ENCODE data around the gene IL17RC.
A peak's percentile ranks its signal among the peaks of the same experiment; 100 is the strongest.

The IL17RC gene

GRCh38 chr3:9949626-9950025, 32.7 kb downstream of the IL17RC start:
- no peak overlapping the region for H3K9ac ChIP-seq (ENCODE audit: low read length)

GRCh38 chr3:9951126-9951525, 34.2 kb downstream of the IL17RC start:
- H3K79me2 ChIP-seq (ENCODE audit: low read length) = no peaks in the 10 kb centered on the region
- H2AFZ ChIP-seq (ENCODE audit: low read length) = 0 out of 2 replicates have a peak overlapping the region, but pooled peaks have one; percentile 90
- H3K4me3 ChIP-seq (ENCODE audit: low read length) = no peak overlapping the region
- H3F3A ChIP-seq (ENCODE audit: insufficient read depth, low read length) = no peaks in the 10 kb centered on the region
- no peaks in the 10 kb centered on the region for H3K36me3 ChIP-seq (replicated peaks; ENCODE audit: insufficient read depth, low read length)
- H3K9ac ChIP-seq (ENCODE audit: low read length) = no peak overlapping the region
- H3K4me1 ChIP-seq (ENCODE audit: low read length) = 0 out of 2 replicates have a peak, but pooled peaks cover 5% of the 10 kb centered on the region
- no peak for DNase-seq
- no peaks in the 10 kb centered on the region for H3K27me3 ChIP-seq (replicated peaks; ENCODE audit: insufficient read depth, low read length)
- H3K9me3 ChIP-seq (replicated peaks; ENCODE audit: insufficient read depth, low read length) = no peaks in the 10 kb centered on the region
- no peaks in the 10 kb centered on the region for H4K20me1 ChIP-seq (ENCODE audit: insufficient read depth, low read length)
- no peak for TF ChIP-seq EZH2phosphoT487 (IDR thresholded peaks at IDR 0.05; ENCODE audit: low read length)
- TF ChIP-seq, protein P1, sequence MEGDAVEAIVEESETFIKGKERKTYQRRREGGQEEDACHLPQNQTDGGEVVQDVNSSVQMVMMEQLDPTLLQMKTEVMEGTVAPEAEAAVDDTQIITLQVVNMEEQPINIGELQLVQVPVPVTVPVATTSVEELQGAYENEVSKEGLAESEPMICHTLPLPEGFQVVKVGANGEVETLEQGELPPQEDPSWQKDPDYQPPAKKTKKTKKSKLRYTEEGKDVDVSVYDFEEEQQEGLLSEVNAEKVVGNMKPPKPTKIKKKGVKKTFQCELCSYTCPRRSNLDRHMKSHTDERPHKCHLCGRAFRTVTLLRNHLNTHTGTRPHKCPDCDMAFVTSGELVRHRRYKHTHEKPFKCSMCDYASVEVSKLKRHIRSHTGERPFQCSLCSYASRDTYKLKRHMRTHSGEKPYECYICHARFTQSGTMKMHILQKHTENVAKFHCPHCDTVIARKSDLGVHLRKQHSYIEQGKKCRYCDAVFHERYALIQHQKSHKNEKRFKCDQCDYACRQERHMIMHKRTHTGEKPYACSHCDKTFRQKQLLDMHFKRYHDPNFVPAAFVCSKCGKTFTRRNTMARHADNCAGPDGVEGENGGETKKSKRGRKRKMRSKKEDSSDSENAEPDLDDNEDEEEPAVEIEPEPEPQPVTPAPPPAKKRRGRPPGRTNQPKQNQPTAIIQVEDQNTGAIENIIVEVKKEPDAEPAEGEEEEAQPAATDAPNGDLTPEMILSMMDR (IDR thresholded peaks at IDR 0.05; ENCODE audit: low read length) = no peak
- peak overlapping the region; percentile 99; the same call in 1 of the 2 replicates for H3K4me2 ChIP-seq (ENCODE audit: low read depth, low read length)
- H3K9me2 ChIP-seq (replicated peaks; ENCODE audit: insufficient read depth, low read length) = no peaks in the 10 kb centered on the region
- no peak overlapping the region for H3K27ac ChIP-seq (ENCODE audit: low read length)

More at GRCh38 chr3:9949626-9950025, 32.7 kb downstream of the IL17RC start:
- no peaks in the 10 kb centered on the region for H3K9me3 ChIP-seq (replicated peaks; ENCODE audit: insufficient read depth, low read length)
- no peaks in the 10 kb centered on the region for H3F3A ChIP-seq (ENCODE audit: insufficient read depth, low read length)
- no peaks in the 10 kb centered on the region for H3K79me2 ChIP-seq (ENCODE audit: low read length)
- H3K4me1 ChIP-seq (ENCODE audit: low read length) = 0 out of 2 replicates have a peak, but pooled peaks cover 5% of the 10 kb centered on the region
- no peak overlapping the region for H3K4me3 ChIP-seq (ENCODE audit: low read length)
- no peaks in the 10 kb centered on the region for H3K9me2 ChIP-seq (replicated peaks; ENCODE audit: insufficient read depth, low read length)
- TF ChIP-seq EZH2phosphoT487 (IDR thresholded peaks at IDR 0.05; ENCODE audit: low read length) = no peak
- no peak for TF ChIP-seq EZH2 (optimal IDR thresholded peaks at IDR 0.05; ENCODE audit: low read depth, low read length)
- TF ChIP-seq, protein P1 (IDR thresholded peaks at IDR 0.05; ENCODE audit: low read length) = no peak
- no peaks in the 10 kb centered on the region for H4K20me1 ChIP-seq (ENCODE audit: insufficient read depth, low read length)
- no peaks in the 10 kb centered on the region for H3K36me3 ChIP-seq (replicated peaks; ENCODE audit: insufficient read depth, low read length)
- DNase-seq = no peak
- H2AFZ ChIP-seq (ENCODE audit: low read length) = no peak overlapping the region
- no peak overlapping the region for H3K27ac ChIP-seq (ENCODE audit: low read length)
- no peak overlapping the region for H3K4me2 ChIP-seq (ENCODE audit: low read depth, low read length)
- no peaks in the 10 kb centered on the region for H3K27me3 ChIP-seq (replicated peaks; ENCODE audit: insufficient read depth, low read length)

- peak overlapping the region; percentile 37; the same call in 1 of the 2 replicates for H3K9ac ChIP-seq (ENCODE audit: low read length)
Measured at GRCh38 chr3:9951598-9951961, 34.7 kb downstream of the IL17RC start.

More at GRCh38 chr3:9951598-9951961, 34.7 kb downstream of the IL17RC start:
- Histone ChIP-seq H3K27ac (ENCODE audit: low read length) (no peak overlapping the region), H3K79me2 (ENCODE audit: low read length) (no peaks in the 10 kb centered on the region), H3K27me3 (replicated peaks; ENCODE audit: insufficient read depth, low read length) (no peaks in the 10 kb centered on the region), H3K36me3 (replicated peaks; ENCODE audit: insufficient read depth, low read length) (no peaks in the 10 kb centered on the region), H3K4me2 (ENCODE audit: low read depth, low read length) (peak overlapping the region; percentile 99), H4K20me1 (ENCODE audit: insufficient read depth, low read length) (no peaks in the 10 kb centered on the region), H3K4me3 (ENCODE audit: low read length) (peak overlapping the region; percentile 82), H3K9me2 (replicated peaks; ENCODE audit: insufficient read depth, low read length) (no peaks in the 10 kb centered on the region), H3K9me3 (replicated peaks; ENCODE audit: insufficient read depth, low read length) (no peaks in the 10 kb centered on the region), H3K4me1 (ENCODE audit: low read length) (0 out of 2 replicates have a peak, but pooled peaks cover 5% of the 10 kb centered on the region), H2AFZ (ENCODE audit: low read length) (peak overlapping the region; percentile 90), H3F3A (ENCODE audit: insufficient read depth, low read length) (no peaks in the 10 kb centered on the region)
- DNase-seq = no peak
- TF ChIP-seq EZH2 (optimal IDR thresholded peaks at IDR 0.05; ENCODE audit: low read depth, low read length) (no peak), EZH2phosphoT487 (IDR thresholded peaks at IDR 0.05; ENCODE audit: low read length) (no peak)
- TF ChIP-seq, protein P1 (IDR thresholded peaks at IDR 0.05; ENCODE audit: low read length) = no peak
